GM18909 (cell line): ENCODE results near the gene PCNT.
A peak's percentile ranks its signal among the peaks of the same experiment; 100 is the strongest.

Experiments
- ATAC-seq: cut with Tn5 transposase; IDR thresholded peaks from one replicate; pipeline ENCODE4 v1.9.1; 2021; ENCODE audit warnings: mild to moderate bottlenecking; ENCODE audit not compliant: unreplicated experiment, poor library complexity

The PCNT gene, protein sequence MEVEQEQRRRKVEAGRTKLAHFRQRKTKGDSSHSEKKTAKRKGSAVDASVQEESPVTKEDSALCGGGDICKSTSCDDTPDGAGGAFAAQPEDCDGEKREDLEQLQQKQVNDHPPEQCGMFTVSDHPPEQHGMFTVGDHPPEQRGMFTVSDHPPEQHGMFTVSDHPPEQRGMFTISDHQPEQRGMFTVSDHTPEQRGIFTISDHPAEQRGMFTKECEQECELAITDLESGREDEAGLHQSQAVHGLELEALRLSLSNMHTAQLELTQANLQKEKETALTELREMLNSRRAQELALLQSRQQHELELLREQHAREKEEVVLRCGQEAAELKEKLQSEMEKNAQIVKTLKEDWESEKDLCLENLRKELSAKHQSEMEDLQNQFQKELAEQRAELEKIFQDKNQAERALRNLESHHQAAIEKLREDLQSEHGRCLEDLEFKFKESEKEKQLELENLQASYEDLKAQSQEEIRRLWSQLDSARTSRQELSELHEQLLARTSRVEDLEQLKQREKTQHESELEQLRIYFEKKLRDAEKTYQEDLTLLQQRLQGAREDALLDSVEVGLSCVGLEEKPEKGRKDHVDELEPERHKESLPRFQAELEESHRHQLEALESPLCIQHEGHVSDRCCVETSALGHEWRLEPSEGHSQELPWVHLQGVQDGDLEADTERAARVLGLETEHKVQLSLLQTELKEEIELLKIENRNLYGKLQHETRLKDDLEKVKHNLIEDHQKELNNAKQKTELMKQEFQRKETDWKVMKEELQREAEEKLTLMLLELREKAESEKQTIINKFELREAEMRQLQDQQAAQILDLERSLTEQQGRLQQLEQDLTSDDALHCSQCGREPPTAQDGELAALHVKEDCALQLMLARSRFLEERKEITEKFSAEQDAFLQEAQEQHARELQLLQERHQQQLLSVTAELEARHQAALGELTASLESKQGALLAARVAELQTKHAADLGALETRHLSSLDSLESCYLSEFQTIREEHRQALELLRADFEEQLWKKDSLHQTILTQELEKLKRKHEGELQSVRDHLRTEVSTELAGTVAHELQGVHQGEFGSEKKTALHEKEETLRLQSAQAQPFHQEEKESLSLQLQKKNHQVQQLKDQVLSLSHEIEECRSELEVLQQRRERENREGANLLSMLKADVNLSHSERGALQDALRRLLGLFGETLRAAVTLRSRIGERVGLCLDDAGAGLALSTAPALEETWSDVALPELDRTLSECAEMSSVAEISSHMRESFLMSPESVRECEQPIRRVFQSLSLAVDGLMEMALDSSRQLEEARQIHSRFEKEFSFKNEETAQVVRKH (N-terminal part only)

DNA sequence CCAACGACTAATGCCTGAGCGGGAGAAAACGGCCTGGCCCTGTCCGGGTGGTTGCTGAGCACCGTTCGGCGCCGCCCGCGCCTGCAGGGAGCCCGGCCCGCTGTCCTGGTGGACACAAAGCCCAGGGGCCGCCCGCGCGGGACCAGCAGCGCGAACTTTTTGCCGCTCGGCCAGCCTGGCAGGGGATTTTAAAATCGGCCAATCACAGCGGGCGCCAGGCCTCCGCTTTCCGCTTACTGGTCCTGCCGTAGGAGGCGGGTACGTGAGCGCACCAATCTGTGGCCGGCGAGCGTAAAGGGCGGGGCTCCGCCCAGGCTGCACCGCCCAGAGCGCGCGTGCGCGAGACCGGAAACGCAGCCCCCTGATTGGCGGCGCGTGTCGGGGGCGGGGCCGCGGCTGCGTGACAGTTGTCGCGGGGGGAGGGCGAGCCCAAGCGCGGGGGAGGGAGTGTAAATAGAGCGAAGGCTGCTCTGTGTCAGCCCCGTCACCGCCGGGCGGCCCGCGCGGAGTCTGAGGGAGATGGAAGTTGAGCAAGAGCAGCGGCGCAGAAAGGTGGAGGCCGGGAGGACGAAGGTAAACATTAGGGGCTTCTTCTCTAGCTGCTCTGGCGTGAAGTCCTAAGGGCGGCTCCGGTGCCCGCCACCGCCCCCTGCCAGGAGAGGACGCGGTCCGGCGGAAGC is at the start of gene PCNT, which contains the start of gene C21orf58:
Gene PCNT (plus strand): TSS at position 447 of the 680 bp plus-strand sequence. CDS start 73 bp downstream, at position 520.
Gene C21orf58 (minus strand): TSS at position 161 of the 680 bp plus-strand sequence. CDS start 1,132 bp downstream, outside the sequence.
- ATAC-seq, result peak; percentile 81

DNA sequence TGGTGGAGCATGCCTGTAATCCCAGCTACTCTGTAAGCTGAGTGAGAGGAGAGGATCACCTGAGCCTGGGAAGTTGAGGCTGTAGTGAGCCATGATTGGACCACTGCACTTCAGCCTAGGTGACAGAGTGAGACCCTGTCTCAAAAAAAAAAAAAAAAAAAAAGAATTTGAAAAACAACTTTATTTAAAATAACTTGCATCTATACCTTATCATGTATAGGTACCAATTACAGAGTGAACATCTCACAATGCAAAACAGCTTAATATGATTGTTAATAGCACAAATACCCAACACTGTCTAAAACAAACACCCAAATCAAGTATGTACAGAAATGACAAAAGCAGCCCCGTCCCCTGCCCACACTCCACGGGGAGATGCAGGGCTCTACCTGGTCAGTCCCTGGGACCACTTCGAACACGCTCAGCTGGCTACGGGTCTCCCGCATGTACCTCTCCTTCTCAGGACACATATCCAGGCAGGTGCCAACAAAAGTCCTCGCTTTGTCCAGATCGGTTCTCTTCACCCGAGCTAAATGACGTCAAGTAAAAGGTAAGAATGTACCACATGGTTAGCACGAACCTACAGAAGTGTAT is 49.1 kb upstream of the PCNT start:
- ATAC-seq, result no peak

DNA sequence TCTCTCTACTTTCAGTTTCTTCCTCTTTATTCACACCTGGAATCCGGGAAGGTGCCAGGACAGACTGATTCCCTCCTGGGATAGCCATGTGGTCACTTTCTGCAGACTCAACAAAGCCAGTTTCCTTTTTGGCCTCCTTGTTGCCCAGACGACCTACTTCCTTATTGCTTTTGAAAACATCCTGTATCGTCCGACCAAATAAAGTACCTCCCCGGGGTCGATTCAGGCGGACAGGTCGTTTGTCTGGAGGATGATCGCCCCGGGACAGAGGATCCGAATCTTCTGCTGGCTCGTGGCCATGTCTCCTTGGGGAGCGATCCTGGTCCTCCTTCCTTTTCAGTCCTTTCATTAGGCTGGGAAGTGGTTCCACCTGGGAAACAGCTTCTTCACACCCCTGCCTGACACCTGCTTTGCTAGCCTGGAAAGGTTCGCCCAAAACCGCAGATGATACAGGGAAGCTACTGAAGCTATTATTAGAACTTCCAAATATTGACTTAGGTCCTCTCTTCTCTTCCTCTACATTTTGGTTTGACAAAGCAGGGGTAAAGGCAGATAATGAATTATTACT is 39.8 kb upstream of the PCNT start:
- ATAC-seq, result no peak

DNA sequence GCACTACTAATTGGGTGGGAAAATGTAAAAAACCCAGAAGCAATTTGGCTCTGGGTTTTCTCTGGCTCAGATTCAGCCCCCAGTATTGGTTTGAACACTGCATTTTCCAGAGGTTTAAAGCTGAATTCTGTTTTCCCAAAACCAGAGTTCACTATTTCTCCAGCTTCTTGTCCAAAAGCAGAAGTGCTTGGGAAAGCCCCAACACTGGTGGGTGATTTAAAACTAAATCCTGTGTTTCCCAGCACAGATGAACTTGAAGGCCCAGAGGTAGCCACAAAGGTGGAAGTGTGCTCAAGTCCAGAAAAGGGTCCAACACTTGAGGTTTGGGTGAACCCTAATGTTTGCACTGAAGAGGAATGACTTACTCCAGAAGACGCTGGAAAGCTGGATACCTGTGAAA is 39.2 kb upstream of the PCNT start:
- ATAC-seq, result no peak

DNA sequence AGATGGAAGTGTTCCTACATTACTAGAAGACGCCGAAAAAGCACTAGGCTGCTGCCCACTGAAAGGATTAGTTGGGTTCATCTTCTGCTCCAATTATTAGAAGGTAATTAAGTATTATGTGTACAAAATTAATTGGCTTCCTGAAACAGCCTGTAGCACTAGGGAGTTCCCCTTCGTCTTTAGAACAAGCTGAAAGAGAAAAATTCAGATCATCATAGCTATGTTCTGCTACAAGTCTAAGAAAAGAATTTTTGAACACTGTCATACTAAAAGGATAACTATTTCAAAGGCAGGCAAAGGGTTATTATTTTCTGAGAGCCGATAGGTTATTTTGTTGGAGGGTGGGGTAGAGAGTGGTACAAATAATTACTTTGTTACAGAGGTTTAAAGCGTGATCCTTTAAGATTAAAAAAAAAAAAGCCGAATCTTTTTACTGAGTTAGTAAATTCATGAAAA is 38.7 kb upstream of the PCNT start, which contains the start of gene MCM3AP:
Gene MCM3AP (minus strand): TSS at position 406 of the 456 bp plus-strand sequence. CDS start 325 bp downstream, at position 81.
- no peak for ATAC-seq

DNA sequence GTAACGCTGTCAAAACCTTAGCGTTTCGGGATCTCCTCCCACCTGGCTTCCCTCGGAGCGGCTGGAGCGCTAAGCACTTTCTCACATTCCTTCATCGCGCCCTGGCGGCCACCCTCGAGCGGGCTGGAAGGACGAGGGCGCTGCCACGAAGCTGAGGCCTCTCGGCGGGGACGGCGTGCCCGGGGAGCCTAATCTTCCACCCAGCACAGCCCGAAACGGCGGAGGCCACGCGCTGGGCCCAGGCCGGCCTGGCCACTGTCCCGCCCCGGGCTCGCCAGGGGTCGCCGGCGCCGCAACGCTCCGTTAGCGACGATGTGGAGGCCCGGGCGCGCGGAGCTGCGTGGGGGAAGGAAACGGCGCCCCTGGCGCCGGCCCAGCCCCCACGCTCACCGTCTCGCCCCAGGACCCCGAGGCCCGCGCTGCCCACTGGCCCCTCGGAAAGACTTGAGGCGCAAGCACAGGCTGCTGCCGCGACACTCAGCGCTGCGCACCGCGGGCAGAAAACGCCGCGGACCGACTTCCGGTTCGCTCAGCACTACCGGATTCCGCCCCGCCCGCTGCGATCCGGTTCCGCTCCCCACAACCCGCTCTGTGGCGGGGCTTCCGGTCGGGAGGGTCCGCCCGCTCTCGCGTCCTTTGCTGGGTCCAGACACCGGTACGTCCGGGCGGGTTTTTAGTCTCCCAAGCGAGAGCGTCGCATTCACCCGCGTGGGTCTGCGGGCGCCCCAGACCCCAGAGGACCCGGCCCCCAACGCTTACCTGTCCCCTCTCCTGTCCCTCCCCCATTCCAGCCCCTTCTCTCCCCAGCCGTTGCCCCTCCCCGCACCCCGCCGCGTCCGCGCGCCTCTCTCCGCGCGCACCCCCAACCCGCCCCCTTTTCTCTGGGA is 38.0 kb upstream of the PCNT start, which contains the start of gene YBEY:
Gene YBEY (plus strand): TSS at position 582 of the 887 bp plus-strand sequence. CDS start 572 bp downstream, outside the sequence.
- ATAC-seq, result peak; percentile 86

DNA sequence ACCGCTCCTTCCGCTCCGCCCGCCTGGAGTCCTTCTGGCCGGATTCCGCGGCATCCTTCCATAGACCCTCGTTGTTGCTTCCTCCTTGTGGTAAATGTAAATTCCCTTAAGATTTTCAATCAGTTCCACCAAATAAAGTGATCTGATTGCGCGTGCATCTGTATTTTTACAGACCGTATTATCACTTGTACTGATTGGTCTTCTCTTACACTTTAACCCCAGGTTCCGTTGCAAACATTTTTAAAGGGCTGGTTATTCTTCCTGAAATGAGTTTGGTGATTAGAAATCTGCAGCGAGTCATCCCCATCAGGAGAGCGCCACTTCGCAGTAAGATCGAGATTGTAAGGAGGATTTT is 37.3 kb upstream of the PCNT start:
- no peak for ATAC-seq

DNA sequence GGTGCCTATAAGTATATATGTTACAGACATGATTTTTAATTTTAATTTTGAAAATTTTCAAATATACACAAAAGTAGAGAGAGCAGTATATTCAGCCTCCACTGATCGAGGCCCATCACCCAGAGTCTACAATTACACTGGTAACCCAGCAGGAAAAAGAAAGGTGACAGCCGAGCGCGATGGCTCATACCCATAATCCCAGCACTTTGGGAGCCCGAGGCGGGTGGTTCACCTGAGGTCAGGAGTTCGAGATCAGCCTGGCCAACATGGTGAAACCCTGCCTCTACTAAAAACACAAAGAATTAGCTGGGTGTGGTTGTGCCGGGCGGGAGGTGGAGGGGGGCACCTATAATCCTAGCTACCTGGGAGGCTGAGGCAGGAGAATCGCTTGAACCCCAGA is 36.4 kb upstream of the PCNT start:
- no peak for ATAC-seq

DNA sequence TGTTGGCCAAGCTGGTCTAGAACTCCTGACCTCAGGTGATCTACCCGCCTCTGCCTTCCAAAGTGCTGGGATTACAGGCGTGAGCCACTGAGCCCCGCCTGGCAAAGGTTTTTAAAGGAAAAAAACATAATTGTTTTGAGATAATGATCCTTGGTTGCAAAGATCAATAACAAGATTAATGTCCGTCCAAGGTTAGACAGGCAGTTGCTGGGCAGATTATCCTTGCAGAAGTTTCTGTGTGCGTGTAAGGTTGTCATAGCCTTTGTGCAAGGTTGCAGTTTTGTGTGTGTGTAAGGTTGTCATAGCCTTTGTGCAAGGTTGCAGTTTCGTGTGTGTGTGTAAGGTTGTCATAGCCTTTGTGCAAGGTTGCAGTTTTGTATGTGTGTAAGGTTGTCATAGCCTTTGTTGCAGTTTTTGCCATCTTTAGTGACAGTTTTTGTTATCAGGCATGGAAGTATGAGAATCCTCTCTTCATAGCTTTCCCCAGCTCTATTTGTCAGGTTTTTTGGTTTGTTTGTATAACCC is 34.2 kb upstream of the PCNT start:
- no peak for ATAC-seq

DNA sequence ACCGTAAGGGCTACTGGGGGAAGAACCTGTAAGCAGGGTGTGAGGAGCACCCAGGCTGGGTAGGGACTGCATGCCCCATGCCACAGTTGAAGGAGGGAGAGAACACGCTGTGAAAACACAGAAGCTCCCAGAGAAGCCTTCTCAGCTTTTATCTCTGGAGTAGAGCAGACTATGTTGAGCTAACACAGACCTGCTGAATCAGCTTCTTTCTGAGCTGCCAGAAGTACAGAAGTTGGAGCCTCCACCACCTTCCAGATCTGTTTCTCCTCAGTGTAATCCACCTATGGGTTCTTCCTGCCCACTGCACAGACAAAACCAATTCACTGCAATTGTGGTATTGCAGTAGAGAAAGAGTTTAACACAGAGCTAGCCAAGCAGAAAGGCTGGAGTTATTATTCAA is 32.4 kb upstream of the PCNT start:
- ATAC-seq, result no peak

DNA sequence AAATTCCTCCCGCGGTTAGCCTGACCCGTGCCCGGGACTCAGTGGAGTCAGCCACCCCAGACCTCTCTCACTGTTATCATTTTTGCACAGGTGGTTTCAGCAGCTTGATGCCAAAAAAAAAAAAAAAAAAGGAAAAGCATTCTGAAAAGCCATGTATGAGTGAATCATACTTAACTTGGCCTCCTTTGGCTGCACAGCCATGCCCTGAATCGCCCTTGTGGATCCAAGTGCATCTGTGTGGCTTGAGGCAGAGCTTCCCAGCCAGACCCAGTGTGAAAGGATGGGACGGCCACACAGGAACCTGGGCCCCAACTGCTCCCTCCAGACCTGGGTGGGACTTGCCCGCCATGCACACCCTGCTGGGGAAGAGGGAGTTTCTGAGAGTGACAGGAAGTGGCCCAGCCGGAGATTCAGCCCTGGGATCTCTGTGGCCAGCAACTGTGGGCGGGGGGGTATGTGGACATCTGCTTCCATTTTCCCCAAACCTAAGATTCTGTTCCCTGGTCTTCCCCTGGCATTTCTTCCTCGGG is 29.2 kb upstream of the PCNT start:
- ATAC-seq, result no peak

DNA sequence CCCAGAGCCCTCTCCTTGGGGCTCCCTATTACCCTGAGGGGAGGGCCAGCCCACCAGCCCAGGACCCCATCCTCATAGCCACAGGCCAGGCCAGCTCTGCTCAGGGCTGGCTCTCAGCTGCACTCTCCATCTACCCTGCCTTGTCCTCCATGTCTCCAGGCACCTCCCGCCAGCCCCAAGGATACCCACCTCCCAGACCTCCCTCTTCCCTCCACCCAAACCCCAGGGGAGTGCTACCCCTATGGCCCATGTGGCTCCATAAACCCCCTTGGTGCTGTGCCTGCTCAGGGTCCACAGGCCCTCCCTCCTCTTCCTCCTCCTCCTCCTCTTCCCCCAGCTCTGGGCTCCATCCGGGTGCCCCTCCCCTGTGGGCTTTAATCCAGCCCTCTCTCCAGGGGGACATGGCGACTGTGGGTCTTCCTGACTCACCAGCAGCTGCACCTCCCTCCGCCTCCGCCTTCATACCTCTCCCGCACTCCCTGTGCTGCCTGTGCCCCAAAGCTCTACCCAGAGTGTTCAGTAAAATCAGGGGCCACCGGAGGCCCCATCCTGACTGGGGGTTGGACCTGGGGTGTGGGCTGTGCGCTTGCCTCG is 28.7 kb upstream of the PCNT start:
- ATAC-seq, result no peak

DNA sequence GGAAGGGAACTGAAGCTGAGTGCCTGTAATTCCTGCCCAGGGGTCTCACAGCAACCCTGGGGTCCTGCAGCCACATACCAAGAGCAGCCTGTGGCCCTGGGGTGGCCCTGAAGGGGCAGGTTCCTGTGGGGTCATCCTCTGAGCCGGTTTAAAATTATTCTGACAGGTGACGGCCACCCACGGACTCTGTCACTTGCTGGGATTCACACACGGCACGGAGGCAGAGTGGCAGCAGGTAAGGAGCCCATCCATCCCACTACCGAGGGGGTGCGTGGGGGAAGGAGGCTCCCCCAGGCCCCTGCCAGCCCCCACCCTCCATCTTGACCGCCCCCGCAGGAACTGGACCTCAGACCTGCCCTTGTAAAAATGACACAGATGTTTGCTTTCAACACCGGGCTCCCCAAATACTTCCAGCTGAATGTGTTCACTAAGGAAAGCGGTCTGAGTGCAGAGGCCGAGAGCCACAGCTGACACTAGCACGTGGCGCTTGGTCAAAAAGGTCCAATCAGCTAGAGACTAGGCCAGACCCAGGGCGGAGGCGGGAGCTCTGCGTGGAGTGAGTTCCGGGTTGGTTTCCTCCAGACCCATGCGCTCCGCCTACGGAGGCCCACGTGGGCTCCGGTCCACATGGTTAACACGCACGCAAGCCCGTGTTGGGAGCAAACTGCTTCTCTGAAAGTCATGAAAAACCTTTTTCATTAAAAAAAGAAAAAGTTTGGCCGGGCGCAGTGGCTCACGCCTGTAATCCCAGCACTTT is 27.8 kb upstream of the PCNT start:
- ATAC-seq, result peak; percentile 81

DNA sequence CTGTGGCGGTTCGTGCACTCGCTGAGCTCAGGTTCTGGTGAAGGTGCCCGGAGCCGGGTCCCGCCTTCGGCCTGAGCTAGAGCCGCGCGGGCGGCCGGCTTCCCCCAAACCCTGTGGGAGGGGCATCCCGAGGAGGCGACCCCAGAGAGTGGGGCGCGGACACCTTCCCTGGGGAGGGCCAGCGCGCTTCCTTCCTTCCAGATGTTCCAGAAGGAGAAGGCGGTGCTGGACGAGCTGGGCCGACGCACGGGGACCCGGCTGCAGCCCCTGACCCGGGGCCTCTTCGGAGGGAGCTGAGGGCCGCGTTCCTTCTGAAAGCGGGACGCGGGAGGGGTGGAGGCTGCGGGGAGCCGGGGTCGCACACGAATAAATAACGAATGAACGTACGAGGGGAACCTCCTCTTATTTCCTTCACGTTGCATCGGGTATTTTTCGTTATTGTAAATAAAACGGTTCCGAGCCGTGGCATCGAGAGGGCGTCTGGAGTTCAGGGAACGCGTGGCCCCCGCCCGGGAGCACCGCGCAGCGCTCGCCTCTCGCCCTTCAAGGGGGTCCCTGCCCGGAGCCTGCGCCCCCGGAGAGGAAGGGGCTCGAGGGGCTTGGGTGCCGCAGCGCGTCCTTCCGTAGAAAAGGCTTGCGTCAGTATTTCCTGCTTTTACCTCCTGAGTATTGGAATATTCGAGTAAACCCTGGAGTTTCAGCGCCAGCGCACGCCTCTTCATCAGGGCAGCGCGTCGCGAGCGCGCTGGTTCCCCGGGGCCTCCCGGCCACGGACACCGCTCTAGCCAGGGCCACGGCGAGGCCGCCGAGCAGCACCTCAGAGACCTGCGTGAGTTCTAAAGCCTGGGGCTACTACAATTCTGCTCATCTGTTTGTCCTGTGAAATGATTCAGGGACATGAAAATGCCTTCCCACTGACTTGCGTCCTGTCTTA is 26.4 kb upstream of the PCNT start:
- ATAC-seq, result no peak

DNA sequence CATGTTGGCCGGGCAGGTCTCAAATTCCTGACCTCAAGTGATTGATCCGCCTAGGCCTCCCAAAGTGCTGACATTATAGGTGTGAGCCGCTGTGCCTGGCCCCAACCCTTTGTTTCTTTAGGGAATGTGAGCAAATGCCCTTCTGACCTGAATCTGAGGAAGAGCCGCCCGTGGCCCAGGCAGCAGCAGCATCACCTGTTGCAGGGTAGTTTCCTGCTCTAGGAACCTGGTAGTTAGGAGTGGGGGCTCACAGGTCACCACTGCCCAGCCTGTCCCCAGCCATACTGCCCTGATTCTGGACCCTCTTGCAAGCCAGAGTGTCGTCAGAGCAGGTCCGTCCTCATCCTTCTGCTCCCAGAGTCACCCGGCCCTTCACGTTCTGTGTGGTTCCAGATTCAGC is 24.8 kb upstream of the PCNT start:
- no peak for ATAC-seq
